ENCODE data around the gene ARHGAP28. TPM values are rescaled to one million over a fixed set of nuclear protein-coding genes. Genes with fewer than 3 reads are reported as not detected.
A peak's percentile ranks its signal among the peaks of the same experiment; 100 is the strongest.

The ARHGAP28 gene
- polyA plus RNA-seq, 1 of the 3 experiments (the other 2 are of a cell fraction): 0.99 TPM

GRCh38 chr18:6917072-6917471 is 187.6 kb downstream of the ARHGAP28 start (continued):
- TF ChIP-seq PBX3 (IDR thresholded peaks at IDR 0.05) (no peak), CHD2 (IDR thresholded peaks at IDR 0.05; ENCODE audit: low read length, partially characterized antibody) (no peak)

DNA sequence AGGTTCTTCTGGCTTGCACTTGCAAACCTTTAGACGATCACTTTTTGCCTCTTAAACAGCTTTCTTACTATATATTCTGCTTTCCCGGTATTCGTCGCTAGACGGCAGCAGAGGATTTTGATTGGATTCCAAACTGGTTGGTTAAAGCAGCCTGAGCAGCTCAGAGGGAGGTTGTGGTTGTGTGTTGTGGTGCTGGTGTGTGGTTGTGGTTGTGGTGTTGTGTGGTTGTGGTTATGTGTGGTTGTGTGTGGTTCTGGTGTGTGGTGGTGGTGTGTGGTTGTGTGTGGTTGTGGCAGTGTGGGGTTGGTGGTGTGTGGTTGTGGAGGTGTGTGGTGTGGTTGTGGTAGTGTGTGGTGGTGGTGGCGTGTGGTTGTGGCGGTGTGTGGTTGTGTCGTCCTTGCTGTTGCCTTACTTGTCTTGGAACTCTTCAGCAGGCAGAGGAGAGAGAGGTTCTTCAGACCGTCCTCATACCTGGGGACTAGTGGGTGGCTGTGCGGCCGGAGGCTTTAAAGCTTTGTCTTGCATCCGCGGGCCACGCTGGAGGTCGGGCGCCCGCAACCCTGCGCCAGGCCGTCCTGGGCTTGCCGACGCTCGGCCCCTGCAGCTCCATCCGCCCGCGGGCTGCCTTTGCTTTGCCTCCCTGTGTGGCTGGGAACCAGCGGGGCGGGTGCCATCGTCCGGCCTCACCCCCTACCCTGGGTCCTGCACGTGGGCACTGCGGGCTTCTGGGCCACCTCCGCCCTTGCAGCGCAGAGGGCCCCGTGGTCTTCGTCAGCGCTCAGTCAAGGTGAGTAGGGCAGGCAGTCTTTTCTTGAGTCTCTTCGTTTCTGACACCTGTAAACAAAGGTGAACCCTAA is 190.8 kb downstream of the ARHGAP28 start:
- TF ChIP-seq SMC3 (IDR thresholded peaks at IDR 0.05; ENCODE audit: low read depth, low read length) (peak; percentile 72), RAD21 (IDR thresholded peaks at IDR 0.05; ENCODE audit: low read length) (peak; percentile 92), USF1 (IDR thresholded peaks at IDR 0.05; ENCODE audit: borderline replicate concordance, low read depth) (no peak)
- TF ChIP-seq, protein P1, sequence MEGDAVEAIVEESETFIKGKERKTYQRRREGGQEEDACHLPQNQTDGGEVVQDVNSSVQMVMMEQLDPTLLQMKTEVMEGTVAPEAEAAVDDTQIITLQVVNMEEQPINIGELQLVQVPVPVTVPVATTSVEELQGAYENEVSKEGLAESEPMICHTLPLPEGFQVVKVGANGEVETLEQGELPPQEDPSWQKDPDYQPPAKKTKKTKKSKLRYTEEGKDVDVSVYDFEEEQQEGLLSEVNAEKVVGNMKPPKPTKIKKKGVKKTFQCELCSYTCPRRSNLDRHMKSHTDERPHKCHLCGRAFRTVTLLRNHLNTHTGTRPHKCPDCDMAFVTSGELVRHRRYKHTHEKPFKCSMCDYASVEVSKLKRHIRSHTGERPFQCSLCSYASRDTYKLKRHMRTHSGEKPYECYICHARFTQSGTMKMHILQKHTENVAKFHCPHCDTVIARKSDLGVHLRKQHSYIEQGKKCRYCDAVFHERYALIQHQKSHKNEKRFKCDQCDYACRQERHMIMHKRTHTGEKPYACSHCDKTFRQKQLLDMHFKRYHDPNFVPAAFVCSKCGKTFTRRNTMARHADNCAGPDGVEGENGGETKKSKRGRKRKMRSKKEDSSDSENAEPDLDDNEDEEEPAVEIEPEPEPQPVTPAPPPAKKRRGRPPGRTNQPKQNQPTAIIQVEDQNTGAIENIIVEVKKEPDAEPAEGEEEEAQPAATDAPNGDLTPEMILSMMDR (IDR thresholded peaks at IDR 0.05): peak; percentile 54

GRCh38 chr18:6921571-6921970 is 192.1 kb downstream of the ARHGAP28 start:
- H3K9me2 ChIP-seq: no peaks in the 10 kb centered on the region
- no peak for DNase-seq
- no peaks in the 10 kb centered on the region for H4K20me1 ChIP-seq (ENCODE audit: insufficient read depth)
- H3K4me1 ChIP-seq (ENCODE audit: control insufficient read depth in 1 of 2, insufficient read depth in 2 of 2, low read depth in 1 of 2, low read length in 1 of 2): peaks cover 0 to 9% of the 10 kb centered on the region in 2 experiments; a peak in 1 of 4 replicates
- H3K27me3 ChIP-seq (ENCODE audit: insufficient read depth): no peaks in the 10 kb centered on the region
- no peaks in the 10 kb centered on the region for H3K9me3 ChIP-seq
- no peak overlapping the region for H3K27ac ChIP-seq (ENCODE audit: low read depth in 2 of 2, low read length in 1 of 2)
- H3F3A ChIP-seq (replicated peaks; ENCODE audit: insufficient read depth): no peaks in the 10 kb centered on the region
- H2AFZ ChIP-seq (ENCODE audit: low read depth): no peak overlapping the region
- TF ChIP-seq SMC3 (IDR thresholded peaks at IDR 0.05; ENCODE audit: low read depth, low read length): no peak
- TF ChIP-seq, protein P2, sequence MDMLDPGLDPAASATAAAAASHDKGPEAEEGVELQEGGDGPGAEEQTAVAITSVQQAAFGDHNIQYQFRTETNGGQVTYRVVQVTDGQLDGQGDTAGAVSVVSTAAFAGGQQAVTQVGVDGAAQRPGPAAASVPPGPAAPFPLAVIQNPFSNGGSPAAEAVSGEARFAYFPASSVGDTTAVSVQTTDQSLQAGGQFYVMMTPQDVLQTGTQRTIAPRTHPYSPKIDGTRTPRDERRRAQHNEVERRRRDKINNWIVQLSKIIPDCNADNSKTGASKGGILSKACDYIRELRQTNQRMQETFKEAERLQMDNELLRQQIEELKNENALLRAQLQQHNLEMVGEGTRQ (IDR thresholded peaks at IDR 0.05; ENCODE audit: borderline replicate concordance, low read depth, low read length): no peak
- TF ChIP-seq RAD21 (IDR thresholded peaks at IDR 0.05; ENCODE audit: low read length): no peak
- TF ChIP-seq ELF1 (IDR thresholded peaks at IDR 0.05): no peak
- no peak for TF ChIP-seq FOXM1 (IDR thresholded peaks at IDR 0.05; ENCODE audit: low read depth)
- TF ChIP-seq JUND (IDR thresholded peaks at IDR 0.05): no peak
- TF ChIP-seq, protein P3, sequence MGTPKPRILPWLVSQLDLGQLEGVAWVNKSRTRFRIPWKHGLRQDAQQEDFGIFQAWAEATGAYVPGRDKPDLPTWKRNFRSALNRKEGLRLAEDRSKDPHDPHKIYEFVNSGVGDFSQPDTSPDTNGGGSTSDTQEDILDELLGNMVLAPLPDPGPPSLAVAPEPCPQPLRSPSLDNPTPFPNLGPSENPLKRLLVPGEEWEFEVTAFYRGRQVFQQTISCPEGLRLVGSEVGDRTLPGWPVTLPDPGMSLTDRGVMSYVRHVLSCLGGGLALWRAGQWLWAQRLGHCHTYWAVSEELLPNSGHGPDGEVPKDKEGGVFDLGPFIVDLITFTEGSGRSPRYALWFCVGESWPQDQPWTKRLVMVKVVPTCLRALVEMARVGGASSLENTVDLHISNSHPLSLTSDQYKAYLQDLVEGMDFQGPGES (IDR thresholded peaks at IDR 0.05; ENCODE audit: low read depth, low read length): no peak
- TF ChIP-seq, protein P4, sequence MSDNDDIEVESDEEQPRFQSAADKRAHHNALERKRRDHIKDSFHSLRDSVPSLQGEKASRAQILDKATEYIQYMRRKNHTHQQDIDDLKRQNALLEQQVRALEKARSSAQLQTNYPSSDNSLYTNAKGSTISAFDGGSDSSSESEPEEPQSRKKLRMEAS (IDR thresholded peaks at IDR 0.05; ENCODE audit: low read depth): no peak
- no peak for TF ChIP-seq CHD2 (IDR thresholded peaks at IDR 0.05; ENCODE audit: low read length, partially characterized antibody)
- no peak for TF ChIP-seq FOSL2 (IDR thresholded peaks at IDR 0.05; ENCODE audit: borderline replicate concordance, low read depth)
- no peak for TF ChIP-seq EZH2phosphoT487 (IDR thresholded peaks at IDR 0.05; ENCODE audit: borderline replicate concordance, low read depth)
- TF ChIP-seq NFIC (IDR thresholded peaks at IDR 0.05; ENCODE audit: borderline replicate concordance): no peak
- H3K4me2 ChIP-seq: no peak overlapping the region
- no peaks in the 10 kb centered on the region for H3K79me2 ChIP-seq (ENCODE audit: insufficient read depth)
- no peak overlapping the region for H3K4me3 ChIP-seq (ENCODE audit: low read depth in 2 of 2, low read length in 1 of 2)
- H3K36me3 ChIP-seq (replicated peaks in 1 of 2; ENCODE audit: control insufficient read depth in 1 of 2, insufficient read depth in 2 of 2, low read length in 1 of 2): no peaks in the 10 kb centered on the region
- ChIA-PET CTCF (interaction anchor here (1.0 to 3.8 kb wide), 11 partner anchors 20 to 256 kb away, joined by 3 to 54 read pairs (median 5); no protein-coding TSS in a partner anchor), POLR2A (no interaction called here)
- no peak overlapping the region for H3K9ac ChIP-seq

More for the DNA sequence above, 190.8 kb downstream of the ARHGAP28 start:
- no peak overlapping the region for H3K9ac ChIP-seq
- H3K9me2 ChIP-seq: no peaks in the 10 kb centered on the region
- DNase-seq: peak; percentile 67
- ChIA-PET POLR2A (no interaction called here), CTCF (interaction anchor here (0.6 to 3.8 kb wide), 32 partner anchors 10 to 1132 kb away, joined by 3 to 54 read pairs (median 4); no protein-coding TSS in a partner anchor)
- no peak overlapping the region for H2AFZ ChIP-seq (ENCODE audit: low read depth)
- no peaks in the 10 kb centered on the region for H3K36me3 ChIP-seq (replicated peaks in 1 of 2; ENCODE audit: control insufficient read depth in 1 of 2, insufficient read depth in 2 of 2, low read length in 1 of 2)
- WGBS (ENCODE audit: low lambda C conversion rate): 77% methylated on average over 29 of the region's 37 CpGs
- no peaks in the 10 kb centered on the region for H3K27me3 ChIP-seq (ENCODE audit: insufficient read depth)
- no peaks in the 10 kb centered on the region for H3F3A ChIP-seq (replicated peaks; ENCODE audit: insufficient read depth)
- H3K4me2 ChIP-seq: no peak overlapping the region
- no peak overlapping the region; a peak in 1 of 4 replicates for H3K4me3 ChIP-seq (ENCODE audit: low read depth in 2 of 2, low read length in 1 of 2)
- no peak overlapping the region for H3K27ac ChIP-seq (ENCODE audit: low read depth in 2 of 2, low read length in 1 of 2)
- H3K4me1 ChIP-seq (ENCODE audit: control insufficient read depth in 1 of 2, insufficient read depth in 2 of 2, low read depth in 1 of 2, low read length in 1 of 2): peaks cover 0 to 5% of the 10 kb centered on the region in 2 experiments; a peak in 1 of 4 replicates
- no peaks in the 10 kb centered on the region for H3K9me3 ChIP-seq
- H4K20me1 ChIP-seq (ENCODE audit: insufficient read depth): no peaks in the 10 kb centered on the region
- H3K79me2 ChIP-seq (ENCODE audit: insufficient read depth): no peaks in the 10 kb centered on the region
